ENCODE measurements around the gene GPC6. TPM values are rescaled to one million over a fixed set of nuclear protein-coding genes. Genes with fewer than 3 reads are reported as not detected.
A peak's percentile ranks its signal among the peaks of the same experiment; 100 is the strongest.
"Not testable (repeated sequence)": the region's sequence is repeated elsewhere in the genome, so short reads cannot be mapped to it uniquely, and the experiment has no call there.

GPC6 gene
- total RNA-seq, 1 experiment from 2014 or later, result 16.7 TPM

DNA sequence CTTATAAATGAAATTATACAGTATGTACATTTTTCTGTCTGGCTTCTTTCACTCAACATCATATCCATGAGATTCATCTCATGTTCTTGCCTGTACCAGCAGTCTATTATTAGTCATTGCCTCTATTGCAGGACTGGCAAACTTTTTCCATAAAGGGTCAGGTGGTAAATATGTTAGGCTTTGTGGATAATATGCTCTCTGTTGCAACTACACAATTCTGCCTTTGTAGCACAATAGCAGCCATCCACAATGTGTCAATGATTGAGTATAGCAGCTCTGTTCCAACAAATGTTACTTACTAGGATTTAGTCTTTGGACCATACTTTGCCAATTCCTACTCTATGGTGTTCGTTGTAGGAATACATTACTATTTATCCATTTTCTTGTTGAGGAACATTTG lies 948.5 kb downstream of the GPC6 start:
- no peak for DNase-seq (ENCODE audit: extremely low read depth, low read depth)

DNA sequence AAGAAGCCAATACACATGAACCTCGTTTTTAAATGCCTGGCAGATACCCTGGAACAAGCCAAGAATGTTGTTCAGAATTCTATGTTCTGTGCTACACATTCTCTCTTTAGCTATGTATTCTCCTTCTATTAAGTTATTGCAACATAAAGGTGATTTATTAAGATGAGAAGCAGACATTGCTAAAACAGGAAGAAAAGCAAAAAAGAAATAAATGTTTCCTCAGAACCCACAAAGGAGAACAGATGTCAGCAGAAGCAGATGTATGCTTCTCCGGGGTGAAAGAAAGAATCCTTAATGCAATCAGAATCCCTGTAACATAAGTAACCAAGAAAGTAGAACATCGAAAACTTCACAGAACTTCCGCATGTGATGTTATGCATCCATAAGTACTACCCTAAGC lies 950.0 kb downstream of the GPC6 start:
- DNase-seq (ENCODE audit: extremely low read depth, low read depth), result no peak

DNA sequence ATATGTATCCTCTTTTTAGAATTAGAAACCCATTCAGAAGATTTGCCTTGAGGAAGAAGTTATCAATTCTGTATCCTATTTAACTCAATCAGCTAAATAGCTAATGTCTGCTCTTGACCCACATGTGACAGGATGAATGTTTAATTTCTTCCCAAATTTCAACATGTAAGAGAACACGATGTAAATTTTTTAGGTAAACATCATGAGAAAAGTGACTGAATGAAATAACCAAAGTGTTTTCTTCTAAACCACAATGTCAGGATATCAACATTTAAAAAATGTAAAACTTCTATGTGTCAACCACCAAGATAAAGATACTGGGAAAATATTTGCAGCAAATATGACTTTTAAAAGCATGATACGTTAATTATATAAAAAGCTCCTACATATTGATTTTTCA lies 950.4 kb downstream of the GPC6 start:
- DNase-seq (ENCODE audit: extremely low read depth, low read depth), result no peak

DNA sequence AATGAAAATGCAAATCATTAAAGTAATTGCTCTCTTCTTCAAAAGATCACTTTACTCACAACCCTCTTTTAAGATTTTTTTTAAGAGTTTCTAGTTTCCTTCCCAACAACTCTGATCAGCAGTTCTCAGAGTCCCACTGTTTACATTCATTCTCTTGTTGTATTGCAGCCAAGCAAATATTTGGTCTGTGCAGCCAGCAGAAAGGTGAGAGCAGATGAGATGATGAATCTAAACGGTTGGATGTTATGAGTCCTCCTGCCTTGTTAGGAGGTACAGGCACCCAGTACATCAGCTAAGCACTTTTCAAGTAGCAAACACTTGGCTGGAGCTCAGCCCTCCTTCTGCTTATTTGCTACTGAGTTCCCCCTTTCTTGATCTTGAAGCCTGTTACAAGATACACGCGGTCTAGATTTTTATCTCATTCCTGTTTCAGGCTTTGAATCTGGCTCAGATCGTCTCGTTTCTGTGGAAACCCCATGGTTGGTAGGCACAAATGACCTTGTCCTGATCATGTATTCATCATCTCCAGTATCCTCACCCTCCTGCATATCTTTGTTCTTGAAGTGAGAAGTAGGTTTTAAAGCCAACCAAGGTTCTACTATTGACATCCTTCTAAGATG lies 952.1 kb downstream of the GPC6 start:
- no peak for DNase-seq (ENCODE audit: extremely low read depth, low read depth)

DNA sequence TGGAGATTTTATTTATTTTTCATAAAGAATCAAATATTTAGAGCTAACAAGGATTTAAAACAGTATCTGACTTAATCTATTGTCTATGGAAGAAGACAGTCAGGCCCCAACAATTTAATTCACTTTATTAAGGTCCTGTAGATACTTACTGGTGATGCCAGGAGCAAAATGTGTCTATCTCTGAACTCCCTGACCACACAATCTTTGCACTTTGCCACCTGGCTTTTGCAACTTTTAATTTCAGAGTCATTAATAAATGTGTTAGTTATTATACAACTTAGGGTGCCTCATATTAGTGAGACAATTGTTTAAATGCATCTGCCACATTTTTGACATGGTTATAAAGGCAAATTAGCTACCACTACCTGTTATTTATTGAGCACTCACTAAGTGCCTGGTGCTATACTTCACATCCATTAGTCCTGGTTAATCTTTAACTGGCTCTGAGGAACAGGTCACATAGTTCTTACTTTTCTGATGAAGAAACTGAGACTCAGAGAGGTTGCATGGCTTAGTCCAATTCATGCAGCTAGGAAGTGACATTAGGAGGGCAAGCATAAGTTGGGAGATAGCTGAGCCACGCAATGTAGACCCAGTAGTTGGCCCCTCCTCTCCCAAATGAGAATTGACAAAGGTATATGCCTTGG lies 955.0 kb downstream of the GPC6 start:
- no peak for DNase-seq (ENCODE audit: extremely low read depth, low read depth)

DNA sequence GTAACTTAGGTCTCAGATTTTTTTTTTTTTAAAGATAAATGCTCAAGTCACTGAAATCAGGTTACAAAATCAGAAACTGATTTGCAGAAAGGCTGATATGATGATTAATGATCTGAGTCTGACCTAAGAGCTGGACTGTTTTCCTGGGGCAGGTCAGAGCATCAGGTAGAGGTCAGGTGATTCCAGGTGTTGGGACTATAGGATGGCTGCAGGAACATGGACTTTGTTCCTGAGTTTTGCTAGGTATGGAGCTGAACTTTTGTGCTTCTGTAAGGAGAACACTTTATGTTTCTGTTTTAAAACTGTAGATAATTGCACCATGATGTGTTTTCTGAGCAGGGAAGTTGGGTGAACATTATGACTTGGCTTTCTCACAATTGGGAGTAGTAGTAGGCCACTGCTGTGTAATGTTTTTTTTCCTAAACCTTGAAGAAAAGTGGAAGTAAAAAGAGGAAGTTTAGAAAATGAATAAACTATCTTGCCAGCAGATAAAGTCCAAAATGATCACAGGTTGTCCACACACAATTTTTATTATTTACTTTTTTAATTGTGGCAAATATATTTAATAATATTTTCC lies 955.7 kb downstream of the GPC6 start:
- DNase-seq (ENCODE audit: extremely low read depth, low read depth), result no peak

DNA sequence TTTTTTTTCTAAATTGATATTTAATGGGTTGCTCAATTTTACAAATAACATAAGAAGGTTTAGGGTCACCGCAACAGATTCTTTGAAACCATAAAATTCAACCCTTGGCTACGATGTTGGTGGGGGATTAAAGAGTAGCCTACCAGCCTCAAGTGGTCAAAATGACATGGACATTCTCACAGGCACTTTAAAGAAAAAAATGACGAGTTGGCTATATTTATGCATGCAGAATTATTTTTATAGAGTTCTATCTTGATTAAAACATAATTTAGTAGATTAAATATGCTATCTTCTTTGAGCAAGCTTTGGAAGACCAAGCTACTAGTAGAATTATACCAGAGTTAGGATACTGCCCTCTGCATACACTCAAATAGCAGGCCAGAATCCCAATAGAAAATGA lies 959.9 kb downstream of the GPC6 start:
- DNase-seq (ENCODE audit: extremely low read depth, low read depth), result no peak

DNA sequence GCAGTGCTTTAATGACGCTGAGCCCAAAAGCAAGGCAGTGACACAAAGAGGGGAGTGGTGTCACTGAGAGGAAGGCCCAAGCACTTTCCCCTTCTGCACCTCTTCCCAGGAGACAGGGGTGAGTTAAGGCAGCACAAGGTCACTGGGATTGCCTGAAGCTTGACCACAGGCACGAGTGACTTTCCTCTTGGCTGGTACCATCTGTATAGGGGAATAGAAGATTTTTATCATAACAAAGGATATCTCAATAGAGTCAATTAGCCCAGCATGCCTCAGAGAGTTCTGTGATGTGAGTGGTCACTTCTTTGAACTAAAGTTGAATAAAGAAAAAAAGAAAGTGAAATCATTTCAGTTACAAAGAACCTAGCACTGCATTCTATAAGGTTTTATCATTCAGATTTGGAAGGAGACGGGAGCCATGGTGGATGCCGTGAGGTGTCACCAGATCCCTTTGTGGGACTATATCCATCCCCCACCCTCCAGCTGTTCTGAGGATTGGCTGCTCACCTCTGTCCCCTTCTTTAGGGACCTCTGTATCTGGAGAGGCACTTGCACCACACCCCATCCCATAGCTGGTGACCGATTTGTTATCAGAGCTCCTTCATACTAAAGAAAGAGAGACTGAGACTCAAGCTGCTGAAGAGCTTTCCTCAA lies 961.7 kb downstream of the GPC6 start:
- DNase-seq (ENCODE audit: extremely low read depth, low read depth), result no peak

DNA sequence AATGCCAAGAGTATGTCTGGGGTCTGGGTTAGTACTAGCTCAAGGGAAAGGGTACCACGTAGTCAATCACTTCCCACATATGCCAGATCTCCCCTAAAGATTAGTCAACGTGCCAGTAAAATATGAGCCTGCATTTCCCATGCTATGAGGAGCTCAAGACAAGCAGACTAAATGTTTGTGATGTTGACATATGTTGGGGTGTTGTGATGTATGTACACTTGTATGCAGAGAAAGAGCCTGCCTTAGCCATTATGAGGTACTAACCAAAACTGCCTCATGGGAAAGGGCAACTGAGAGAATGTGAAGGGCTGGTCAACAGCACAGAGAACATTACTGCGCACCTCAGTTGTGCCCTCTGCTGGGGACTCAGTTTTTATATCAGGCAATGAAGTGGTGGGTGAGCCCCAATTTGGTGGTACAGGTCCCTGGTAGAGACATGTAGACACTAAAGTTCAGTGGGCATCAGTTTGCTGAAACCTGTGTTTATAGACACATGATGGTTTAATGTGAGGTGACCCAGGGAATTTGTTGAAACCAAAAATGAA lies 965.9 kb downstream of the GPC6 start:
- peak; percentile 40 for DNase-seq (ENCODE audit: extremely low read depth, low read depth)

DNA sequence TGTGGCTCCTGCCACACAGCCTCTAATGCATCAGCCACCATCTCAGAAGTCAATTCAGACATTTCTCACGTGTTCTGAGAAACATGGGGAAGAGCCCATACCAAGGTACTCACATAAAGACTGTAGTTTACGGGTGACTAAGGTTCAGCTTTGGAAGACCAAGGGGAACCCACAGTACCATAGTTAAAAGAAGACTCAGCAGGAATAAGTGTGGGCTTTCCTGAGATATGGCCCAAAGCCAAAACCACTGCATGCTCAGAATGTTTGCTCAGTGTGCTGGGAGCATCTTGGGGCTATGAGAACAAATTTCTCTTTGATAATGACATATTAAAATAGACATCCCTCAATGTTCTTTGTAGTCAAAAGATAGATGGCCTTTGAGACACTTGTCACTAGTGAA lies 969.1 kb downstream of the GPC6 start:
- DNase-seq (ENCODE audit: extremely low read depth, low read depth), result no peak

DNA sequence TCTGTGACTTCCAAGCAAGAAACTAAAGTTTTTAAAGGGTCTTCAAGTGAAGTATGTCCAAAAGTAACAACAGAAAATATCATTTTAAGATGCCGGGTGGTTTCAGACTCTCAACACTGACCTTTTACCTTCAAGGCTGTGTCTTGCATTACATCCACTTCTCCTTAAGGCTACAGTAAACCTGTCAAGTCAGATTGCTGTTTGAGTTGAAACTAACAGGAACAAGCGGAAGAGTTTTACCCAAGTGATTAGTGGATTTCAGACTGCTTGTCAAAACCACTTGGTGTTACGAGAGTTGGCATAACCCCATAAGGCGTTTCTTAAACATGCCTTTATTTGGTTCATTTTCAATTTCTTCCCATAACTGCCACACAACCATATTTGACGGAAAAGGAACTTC lies 969.8 kb downstream of the GPC6 start:
- no peak for DNase-seq (ENCODE audit: extremely low read depth, low read depth)

DNA sequence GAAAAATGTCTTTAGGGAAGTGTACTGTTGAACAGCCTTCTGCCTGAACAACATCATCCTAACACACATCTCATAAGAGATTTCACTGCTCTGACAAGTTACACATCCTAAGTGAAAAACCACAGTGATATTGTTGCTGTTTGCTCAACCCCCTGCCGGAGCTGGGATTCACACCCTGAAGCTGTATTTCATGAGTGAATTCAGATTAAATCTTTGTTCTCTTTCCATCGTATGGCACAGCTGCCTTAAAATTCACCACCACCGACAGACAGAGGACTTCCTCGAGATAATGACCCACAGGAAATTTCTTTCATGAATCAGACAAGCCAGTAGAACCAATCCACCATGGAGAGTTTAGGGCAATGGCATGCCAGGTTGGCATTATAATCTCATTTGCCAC lies 972.1 kb downstream of the GPC6 start:
- DNase-seq (ENCODE audit: extremely low read depth, low read depth), result peak; percentile 27

DNA sequence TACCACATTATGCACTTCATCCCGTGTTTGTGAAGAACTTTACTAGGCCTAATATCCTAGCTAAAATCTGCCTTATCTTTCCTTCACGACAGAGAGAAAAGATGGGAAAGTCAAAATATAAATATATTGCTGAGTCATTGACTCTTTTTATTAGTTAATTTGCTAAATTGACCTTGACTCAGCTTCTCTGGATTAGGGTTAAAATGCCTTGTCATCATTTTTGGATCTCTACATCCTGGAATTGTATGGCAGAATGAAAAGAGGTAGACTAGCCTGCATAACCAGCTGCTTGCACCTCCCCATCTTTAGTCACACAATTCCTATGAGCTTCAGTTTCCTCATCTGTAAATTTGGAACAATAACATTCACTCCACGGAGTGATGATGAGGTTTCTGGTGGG lies 972.5 kb downstream of the GPC6 start:
- DNase-seq (ENCODE audit: extremely low read depth, low read depth), result no peak

DNA sequence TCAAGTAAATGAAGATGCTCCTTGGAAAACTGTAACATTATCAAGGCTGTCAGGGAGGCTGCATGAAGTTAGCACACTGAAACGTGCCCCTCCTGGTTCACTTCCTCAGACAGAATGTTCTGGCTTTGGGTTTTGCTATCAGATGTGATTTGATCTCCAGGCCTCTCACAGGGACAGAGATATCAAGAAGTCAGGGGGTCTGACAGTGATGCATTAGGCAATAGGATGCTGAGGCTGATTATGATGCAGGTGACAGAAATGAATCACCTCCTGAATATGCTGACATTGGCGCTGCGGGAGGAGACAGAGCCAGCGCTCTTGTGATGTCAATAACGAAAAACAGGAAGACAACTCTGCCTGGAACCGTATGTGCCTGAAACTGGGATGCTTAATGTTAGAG lies 974.4 kb downstream of the GPC6 start:
- peak; percentile 17 for DNase-seq (ENCODE audit: extremely low read depth, low read depth)

DNA sequence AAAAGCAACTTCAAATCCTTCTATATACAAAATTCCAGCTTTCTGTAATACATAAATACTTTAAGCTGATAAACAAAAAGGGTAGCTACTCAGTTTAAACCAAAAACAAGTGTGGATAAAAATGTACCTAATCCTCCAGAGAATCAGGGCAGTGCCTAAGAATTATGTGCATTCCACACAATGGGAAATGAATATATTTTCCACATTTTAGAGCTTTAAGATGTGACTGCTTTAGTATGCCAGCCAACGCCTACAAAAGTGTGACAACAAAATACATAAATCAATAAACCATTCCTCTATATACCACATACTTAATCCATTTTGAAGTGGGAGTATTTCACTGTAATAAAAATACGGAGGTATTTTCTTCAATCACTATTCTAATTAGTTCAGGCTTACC lies 977.6 kb downstream of the GPC6 start:
- no peak for DNase-seq (ENCODE audit: extremely low read depth, low read depth)

DNA sequence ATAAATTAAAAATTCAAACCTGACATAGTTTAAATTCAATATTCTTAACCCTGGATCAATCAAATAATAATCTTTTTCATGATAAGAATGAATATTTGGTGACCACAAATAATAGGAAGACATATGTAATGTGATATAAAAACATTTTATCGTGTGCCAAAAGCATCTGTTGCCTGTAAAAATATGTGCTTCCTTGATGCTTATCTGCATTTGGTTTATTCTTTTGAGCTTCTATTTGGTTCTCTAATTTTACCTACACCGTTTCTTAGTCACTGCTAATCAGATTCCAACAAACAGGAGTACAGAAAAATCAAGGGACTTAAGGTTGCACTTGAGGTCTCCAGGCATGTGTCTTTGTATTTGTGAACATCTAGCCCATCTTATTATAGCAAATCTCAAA lies 978.3 kb downstream of the GPC6 start:
- no peak for DNase-seq (ENCODE audit: extremely low read depth, low read depth)

DNA sequence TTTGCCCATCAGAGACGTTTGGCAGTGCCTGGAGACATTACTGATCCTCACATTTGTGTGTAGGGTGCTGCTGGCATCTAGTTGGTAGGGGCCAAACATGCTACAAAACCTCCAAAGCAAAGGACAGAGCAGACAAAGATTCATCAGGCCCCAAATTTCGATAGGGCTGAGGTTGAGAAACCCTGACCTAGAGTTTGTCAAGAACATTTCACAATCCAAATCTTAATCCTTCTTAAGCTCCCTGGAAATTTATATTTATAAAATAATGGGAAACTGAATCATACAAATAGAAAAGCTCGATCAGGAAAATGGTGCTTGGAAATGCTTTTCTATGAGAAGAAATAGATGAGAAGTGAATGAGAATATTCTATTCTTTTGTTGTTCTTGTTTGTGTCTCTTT lies 979.3 kb downstream of the GPC6 start:
- DNase-seq (ENCODE audit: extremely low read depth, low read depth), result no peak

DNA sequence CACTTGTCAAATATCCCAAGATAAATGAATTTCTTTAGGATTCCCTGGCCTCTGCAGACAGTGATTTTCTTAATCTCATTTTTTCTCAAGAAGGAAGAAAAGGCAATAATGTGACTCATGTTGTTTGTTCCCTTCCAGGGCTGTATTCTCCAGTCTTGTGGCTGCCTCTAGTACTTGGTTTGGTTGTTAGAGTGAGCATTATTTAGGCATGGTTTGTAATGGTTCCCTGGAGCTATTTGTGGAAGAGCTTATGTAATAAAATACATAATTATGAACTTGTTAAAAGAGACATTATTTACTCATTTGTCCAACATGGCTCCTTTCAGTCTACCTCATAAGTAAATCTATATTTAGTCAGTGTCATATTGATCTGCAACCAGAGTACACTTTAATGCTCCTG lies 982.5 kb downstream of the GPC6 start:
- DNase-seq (ENCODE audit: extremely low read depth, low read depth), result no peak

DNA sequence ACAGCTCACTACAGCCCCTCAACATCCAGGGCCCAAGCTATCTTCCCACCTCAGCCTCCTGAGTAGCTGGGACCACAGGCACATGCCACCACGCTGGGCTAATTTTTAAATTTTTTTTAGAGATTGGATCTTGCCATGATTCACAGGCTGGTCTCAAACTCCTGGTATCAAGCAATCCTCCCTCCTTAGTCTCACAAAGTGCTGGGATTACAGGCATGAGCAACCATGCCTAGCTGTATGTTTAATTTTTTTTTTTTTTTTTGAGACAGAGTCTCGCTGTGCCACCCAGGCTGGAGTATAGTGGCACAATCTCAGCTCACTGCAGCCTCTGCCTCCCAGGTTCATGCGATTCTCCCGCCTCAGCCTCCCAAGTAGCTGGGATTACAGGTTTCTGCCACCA lies 983.3 kb downstream of the GPC6 start:
- DNase-seq (ENCODE audit: extremely low read depth, low read depth), result not testable (repeated sequence)

DNA sequence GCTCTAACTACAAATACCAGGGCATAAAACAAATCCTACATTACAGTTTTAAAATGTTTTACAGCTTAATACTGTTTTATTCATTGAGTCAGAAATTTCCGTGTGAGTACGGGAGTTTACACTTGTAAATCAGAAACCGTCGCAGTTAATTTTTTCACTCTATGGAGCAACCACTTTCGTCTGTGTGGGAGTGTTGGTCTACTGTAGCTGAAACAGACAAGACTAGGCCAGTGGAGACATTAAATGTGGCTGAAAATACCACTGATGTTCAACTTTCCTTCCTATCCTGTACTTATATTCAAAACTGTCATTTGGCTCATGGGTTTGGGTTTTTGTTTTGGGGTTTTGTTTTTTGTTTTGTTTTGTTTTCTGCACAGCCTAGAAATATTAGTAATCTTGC lies 984.2 kb downstream of the GPC6 start:
- no peak for DNase-seq (ENCODE audit: extremely low read depth, low read depth)

DNA sequence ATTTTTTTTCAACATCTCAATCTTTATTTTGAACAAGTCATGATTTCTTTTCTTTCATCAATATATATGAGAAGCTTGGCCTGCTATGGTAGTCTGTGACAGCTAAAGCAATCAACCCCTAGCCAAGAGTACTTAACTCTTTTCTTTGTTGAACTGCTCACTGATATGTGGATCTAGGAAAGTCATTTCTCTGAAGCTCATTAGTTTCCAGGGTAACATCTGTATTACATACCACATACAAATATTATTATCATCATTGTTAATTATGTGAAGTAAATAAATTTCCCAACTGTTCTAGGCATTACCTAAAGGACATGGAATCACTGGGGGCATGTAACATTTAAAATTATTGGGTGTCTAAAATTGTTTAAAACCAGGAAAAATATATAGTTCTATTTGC lies 985.6 kb downstream of the GPC6 start:
- no peak for DNase-seq (ENCODE audit: extremely low read depth, low read depth)

DNA sequence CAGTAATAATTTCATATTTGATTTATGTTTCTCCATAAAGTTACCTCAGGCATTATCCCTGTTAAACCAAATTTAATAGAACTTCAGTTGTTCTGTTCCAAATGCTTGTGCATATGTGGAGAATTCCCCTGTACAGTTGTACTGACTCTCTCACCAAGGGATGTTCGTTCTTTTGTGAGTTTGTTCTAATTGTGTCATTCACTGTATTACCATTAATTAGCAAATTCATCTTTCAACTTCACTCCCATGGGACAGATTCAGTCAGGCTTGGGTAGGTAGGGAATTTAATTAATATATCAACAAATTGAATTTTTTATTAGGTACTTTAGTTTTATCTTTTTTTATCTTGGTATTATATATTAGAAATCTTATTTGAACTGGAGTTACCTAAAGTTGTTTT lies 987.5 kb downstream of the GPC6 start:
- DNase-seq (ENCODE audit: extremely low read depth, low read depth), result no peak

Measured in NCI-H460 (cell line).